ENCODE measurements around the gene DENND2D. TPM values are rescaled to one million over a fixed set of nuclear protein-coding genes. Genes with fewer than 3 reads are reported as not detected.

Gene DENND2D
- polyA plus RNA-seq, 1 donor from 2014 or later = not detected

GRCh38 chr1:111236806-111237205, 36.4 kb upstream of the DENND2D start:
- H3K36me3 ChIP-seq (ENCODE audit: insufficient read depth, low read length) = no peaks in the 10 kb centered on the region
- no peak overlapping the region for H3K4me2 ChIP-seq (ENCODE audit: low read length)
- no peaks in the 10 kb centered on the region for H3F3A ChIP-seq (ENCODE audit: insufficient read depth, low read length, poor library complexity, severe bottlenecking)
- no peak for TF ChIP-seq EP300 (conservative IDR thresholded peaks at IDR 0.05; ENCODE audit: poor library complexity, severe bottlenecking)
- no peak for TF ChIP-seq REST (IDR thresholded peaks at IDR 0.05; ENCODE audit: borderline replicate concordance)
- TF ChIP-seq RAD21 (conservative IDR thresholded peaks at IDR 0.05) = no peak
- no peak for TF ChIP-seq CTCF (IDR thresholded peaks at IDR 0.05; ENCODE audit: poor library complexity, severe bottlenecking)
- no peak for TF ChIP-seq TAF1 (IDR thresholded peaks at IDR 0.05; ENCODE audit: low read depth)
- no peak for TF ChIP-seq SMC3 (conservative IDR thresholded peaks at IDR 0.05; ENCODE audit: poor library complexity)
- no peak for TF ChIP-seq EZH2 (IDR thresholded peaks at IDR 0.05; ENCODE audit: borderline replicate concordance, insufficient read depth, low read length, poor library complexity, severe bottlenecking)
- TF ChIP-seq POLR2AphosphoS5 (IDR thresholded peaks at IDR 0.05) = no peak
- TF ChIP-seq MXI1 (conservative IDR thresholded peaks at IDR 0.05; ENCODE audit: poor library complexity, severe bottlenecking) = no peak
- no peak overlapping the region for H3K27ac ChIP-seq (ENCODE audit: low read length)
- no peak overlapping the region for H3K4me3 ChIP-seq (ENCODE audit: low read length)
- no peaks in the 10 kb centered on the region for H3K79me2 ChIP-seq (replicated peaks; ENCODE audit: insufficient read depth, low read length)
- no peaks in the 10 kb centered on the region for H3K27me3 ChIP-seq (ENCODE audit: insufficient read depth, low read depth, low read length)
- no peaks in the 10 kb centered on the region for H3K9me3 ChIP-seq (ENCODE audit: low read length)
- H3K9me2 ChIP-seq (ENCODE audit: insufficient read depth, low read length) = no peaks in the 10 kb centered on the region
- no peaks in the 10 kb centered on the region for H4K20me1 ChIP-seq (ENCODE audit: insufficient read depth)
- H2AFZ ChIP-seq (ENCODE audit: low read depth, low read length) = no peak overlapping the region
- H3K9ac ChIP-seq (ENCODE audit: low read length) = no peak overlapping the region

- Histone ChIP-seq H3K4me2 (ENCODE audit: low read length) (no peak overlapping the region), H3K79me2 (replicated peaks; ENCODE audit: insufficient read depth, low read length) (no peaks in the 10 kb centered on the region), H3K27ac (ENCODE audit: low read length) (no peak overlapping the region), H3K9ac (ENCODE audit: low read length) (no peak overlapping the region), H3K9me2 (ENCODE audit: insufficient read depth, low read length) (no peaks in the 10 kb centered on the region), H3K27me3 (ENCODE audit: insufficient read depth, low read depth, low read length) (no peaks in the 10 kb centered on the region), H4K20me1 (ENCODE audit: insufficient read depth) (no peaks in the 10 kb centered on the region), H2AFZ (ENCODE audit: low read depth, low read length) (no peak overlapping the region), H3K9me3 (ENCODE audit: low read length) (no peaks in the 10 kb centered on the region), H3K4me3 (ENCODE audit: low read length) (no peak overlapping the region), H3F3A (ENCODE audit: insufficient read depth, low read length, poor library complexity, severe bottlenecking) (no peaks in the 10 kb centered on the region), H3K36me3 (ENCODE audit: insufficient read depth, low read length) (no peaks in the 10 kb centered on the region)
- TF ChIP-seq RAD21 (conservative IDR thresholded peaks at IDR 0.05) (no peak), MXI1 (conservative IDR thresholded peaks at IDR 0.05; ENCODE audit: poor library complexity, severe bottlenecking) (no peak), CTCF (IDR thresholded peaks at IDR 0.05; ENCODE audit: poor library complexity, severe bottlenecking) (no peak), SMC3 (conservative IDR thresholded peaks at IDR 0.05; ENCODE audit: poor library complexity) (no peak), TAF1 (IDR thresholded peaks at IDR 0.05; ENCODE audit: low read depth) (no peak), EP300 (conservative IDR thresholded peaks at IDR 0.05; ENCODE audit: poor library complexity, severe bottlenecking) (no peak), REST (IDR thresholded peaks at IDR 0.05; ENCODE audit: borderline replicate concordance) (no peak), EZH2 (IDR thresholded peaks at IDR 0.05; ENCODE audit: borderline replicate concordance, insufficient read depth, low read length, poor library complexity, severe bottlenecking) (no peak), POLR2AphosphoS5 (IDR thresholded peaks at IDR 0.05) (no peak)
Measured at GRCh38 chr1:111236379-111236778, 35.9 kb upstream of the DENND2D start.

Data from neural cell (in vitro differentiated cells).